ENCODE measurements around the gene TSPAN7.

DNA sequence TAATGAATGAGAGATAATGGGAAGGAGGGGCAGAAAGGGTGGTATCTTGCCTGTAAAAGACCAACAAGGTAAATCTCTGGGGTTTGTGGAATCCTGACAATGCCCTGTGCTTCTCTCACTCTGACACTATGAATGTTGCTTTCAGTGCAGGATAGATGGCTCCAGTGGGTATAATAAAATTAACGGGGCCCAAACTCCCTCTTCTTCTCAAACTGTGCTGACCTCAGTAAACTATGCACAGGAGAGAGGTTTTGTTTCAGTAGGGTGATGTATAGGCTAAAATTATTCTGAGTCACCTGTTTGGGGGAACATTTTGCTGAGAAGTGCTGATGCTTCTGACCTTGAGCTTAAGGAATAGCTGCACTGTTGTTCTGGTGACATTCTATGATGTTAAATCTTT is 82.6 kb downstream of the TSPAN7 start:
- TF ChIP-seq POLR2A (IDR thresholded peaks at IDR 0.05; ENCODE audit: low read depth, low read length) (no peak), POLR2AphosphoS5 (IDR thresholded peaks at IDR 0.05; ENCODE audit: low read depth, low read length) (no peak)

Data from GM12892 (cell line).